NCI-H1048 (cell line): ENCODE measurements around the gene ARHGEF28.

ENCODE experiments used
- DNase-seq: peaks from one replicate; lab custom pipeline; 2025; lab: John Stamatoyannopoulos, UW

ARHGEF28 gene

GRCh38 chr5:73861313-73861988 is 235.5 kb downstream of the ARHGEF28 start:
- no peak for DNase-seq

GRCh38 chr5:73862796-73863195 is 236.8 kb downstream of the ARHGEF28 start:
- DNase-seq: no peak

- DNase-seq: no peak
These were observed 237.9 kb downstream of the ARHGEF28 start for GRCh38 chr5:73863876-73864275.

- DNase-seq: no peak
These were observed 239.3 kb downstream of the ARHGEF28 start for GRCh38 chr5:73865315-73865714.

GRCh38 chr5:73867345-73868335 is 241.6 kb downstream of the ARHGEF28 start:
- no peak for DNase-seq

- DNase-seq: no peak
These were observed 257.6 kb downstream of the ARHGEF28 start for GRCh38 chr5:73883646-73884045.

GRCh38 chr5:73887688-73888087 is 261.7 kb downstream of the ARHGEF28 start:
- DNase-seq: no peak

- no peak for DNase-seq
These were observed 264.6 kb downstream of the ARHGEF28 start for GRCh38 chr5:73890569-73890968.

- no peak for DNase-seq
These were observed 266.2 kb downstream of the ARHGEF28 start for GRCh38 chr5:73892218-73892617.

GRCh38 chr5:73892806-73893205 is 266.8 kb downstream of the ARHGEF28 start:
- no peak for DNase-seq

GRCh38 chr5:73893813-73894212 is 267.8 kb downstream of the ARHGEF28 start:
- DNase-seq: no peak

- DNase-seq: no peak
These were observed 268.9 kb downstream of the ARHGEF28 start for GRCh38 chr5:73894860-73895259.

GRCh38 chr5:73895471-73895870 is 269.5 kb downstream of the ARHGEF28 start:
- no peak for DNase-seq

- DNase-seq: no peak
These were observed 270.1 kb downstream of the ARHGEF28 start for GRCh38 chr5:73896097-73896496.

- no peak for DNase-seq
These were observed 270.7 kb downstream of the ARHGEF28 start for GRCh38 chr5:73896668-73897067.

- DNase-seq: no peak
These were observed 271.9 kb downstream of the ARHGEF28 start for GRCh38 chr5:73897893-73898292.

- no peak for DNase-seq
These were observed 273.1 kb downstream of the ARHGEF28 start for GRCh38 chr5:73899055-73899454.

- no peak for DNase-seq
These were observed 273.9 kb downstream of the ARHGEF28 start for GRCh38 chr5:73899916-73900315.

GRCh38 chr5:73900566-73900965 is 274.6 kb downstream of the ARHGEF28 start:
- DNase-seq: no peak

- DNase-seq: no peak
These were observed 275.0 kb downstream of the ARHGEF28 start for GRCh38 chr5:73901043-73901442.

- no peak for DNase-seq
These were observed 275.5 kb downstream of the ARHGEF28 start for GRCh38 chr5:73901455-73901854.

- DNase-seq: no peak
These were observed 276.5 kb downstream of the ARHGEF28 start for GRCh38 chr5:73902327-73903051.
